ENCODE results near the gene GPR50.

GPR50 gene

GRCh38 chrX:151227627-151228026 is 51.2 kb downstream of the GPR50 start:
- DNase-seq: no peak

GRCh38 chrX:151228935-151229334 is 52.6 kb downstream of the GPR50 start:
- peak; percentile 24 for DNase-seq

Data from fibroblast of skin of scalp (primary cell).